ENCODE data around the gene ORM1. TPM values are rescaled to one million over a fixed set of nuclear protein-coding genes. Genes with fewer than 3 reads are reported as not detected.

Gene ORM1
- total RNA-seq, 4 donors from 2014 or later = 6.6 TPM; not detected in 3

DNA sequence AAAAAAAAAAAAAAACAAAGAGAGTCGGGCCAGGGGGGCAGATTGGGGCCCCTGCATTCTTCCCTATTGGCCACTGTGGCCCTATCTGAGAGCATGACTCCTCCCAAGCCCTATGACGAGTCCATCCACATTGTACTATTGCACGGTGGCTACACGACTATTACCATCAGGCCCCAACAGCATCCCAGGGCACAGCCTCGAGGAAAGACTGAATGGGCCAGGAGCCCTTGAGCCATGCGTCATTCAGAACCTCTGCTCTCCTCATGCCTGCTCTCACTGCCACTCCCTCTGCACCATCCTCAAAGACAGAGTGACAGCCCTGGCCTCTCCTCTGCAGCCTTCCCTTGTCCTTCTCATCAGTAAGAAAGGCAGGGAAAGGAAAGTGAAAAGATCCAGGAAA lies 20.2 kb upstream of the ORM1 start:
- TF ChIP-seq CTCF (IDR thresholded peaks at IDR 0.05; ENCODE audit: low read depth) = no peak

DNA sequence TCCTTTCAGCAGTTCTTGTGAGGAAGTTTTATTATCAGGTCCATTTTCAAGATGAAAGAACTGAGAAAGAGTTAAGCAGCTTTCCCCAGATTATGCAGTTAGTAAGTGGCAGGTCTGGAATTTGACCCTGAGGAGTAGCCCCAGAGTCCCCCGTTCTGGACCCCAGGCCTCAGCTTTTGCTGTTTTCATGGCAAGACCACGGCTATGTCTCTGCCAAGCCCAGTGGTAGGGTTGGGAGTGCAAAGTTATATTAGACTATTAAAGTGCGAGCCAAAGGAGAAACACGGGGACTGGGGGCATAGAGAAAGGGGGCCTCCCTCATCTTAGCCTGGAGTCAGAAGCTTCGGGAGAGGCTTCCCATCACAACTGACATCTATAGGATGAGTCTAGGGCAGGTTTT lies 19.3 kb upstream of the ORM1 start:
- TF ChIP-seq CTCF (IDR thresholded peaks at IDR 0.05; ENCODE audit: low read depth) = no peak

GRCh38 chr9:114303977-114304376 lies 18.9 kb upstream of the ORM1 start:
- no peak for TF ChIP-seq CTCF (IDR thresholded peaks at IDR 0.05; ENCODE audit: low read depth)

GRCh38 chr9:114304416-114305188 lies 18.3 kb upstream of the ORM1 start:
- TF ChIP-seq CTCF (IDR thresholded peaks at IDR 0.05; ENCODE audit: low read depth) = no peak

DNA sequence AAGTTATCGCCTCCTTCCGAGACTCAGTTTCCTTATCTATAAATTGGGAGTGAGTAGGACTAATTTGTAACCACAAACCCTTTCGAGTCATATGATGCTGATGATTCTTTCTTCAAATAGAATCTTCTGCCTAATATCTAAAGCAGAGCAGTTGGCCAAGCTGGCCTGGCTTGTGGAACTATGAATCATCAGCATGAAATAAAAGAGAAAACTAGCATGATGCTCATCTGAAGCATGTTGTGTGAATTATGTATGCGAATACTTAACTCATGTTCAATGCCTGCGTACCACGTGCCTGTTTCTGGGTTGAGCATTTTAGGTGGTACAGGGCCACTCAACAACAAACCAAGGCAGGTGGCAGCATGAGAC lies 15.0 kb upstream of the ORM1 start:
- TF ChIP-seq CTCF (IDR thresholded peaks at IDR 0.05; ENCODE audit: low read depth) = no peak

GRCh38 chr9:114308361-114308950 lies 14.4 kb upstream of the ORM1 start:
- TF ChIP-seq CTCF (IDR thresholded peaks at IDR 0.05; ENCODE audit: low read depth) = no peak

DNA sequence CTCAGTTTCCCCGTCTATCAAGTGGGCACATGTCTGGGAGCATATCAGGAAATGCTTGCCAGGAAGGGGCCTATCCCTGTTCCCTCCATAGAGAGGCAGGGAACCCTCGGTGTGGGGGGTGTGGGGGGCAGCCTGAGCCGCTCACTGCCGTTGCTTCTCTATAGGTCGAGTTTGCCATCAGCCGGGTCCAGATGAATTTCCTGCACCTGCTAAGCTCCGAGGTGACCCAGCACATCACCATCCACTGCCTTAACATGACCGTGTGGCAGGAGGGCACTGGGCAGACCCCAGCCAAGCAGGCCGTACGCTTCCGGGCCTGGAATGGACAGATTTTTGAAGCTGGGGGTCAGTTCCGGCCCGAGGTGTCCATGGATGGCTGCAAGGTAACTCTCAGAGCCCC lies 13.8 kb upstream of the ORM1 start:
- TF ChIP-seq CTCF (IDR thresholded peaks at IDR 0.05; ENCODE audit: low read depth) = no peak
